HG03095 (cell line): ENCODE data around the gene NCAM1.
A peak's percentile ranks its signal among the peaks of the same experiment; 100 is the strongest.
"Not testable (repeated sequence)": the region's sequence is repeated elsewhere in the genome, so short reads cannot be mapped to it uniquely, and the experiment has no call there.

ENCODE experiments used
- ATAC-seq: cut with Tn5 transposase; IDR thresholded peaks from one replicate; pipeline ENCODE4 v1.9.1; 2021; ENCODE audit warnings: moderate library complexity; ENCODE audit not compliant: unreplicated experiment

Gene NCAM1

DNA sequence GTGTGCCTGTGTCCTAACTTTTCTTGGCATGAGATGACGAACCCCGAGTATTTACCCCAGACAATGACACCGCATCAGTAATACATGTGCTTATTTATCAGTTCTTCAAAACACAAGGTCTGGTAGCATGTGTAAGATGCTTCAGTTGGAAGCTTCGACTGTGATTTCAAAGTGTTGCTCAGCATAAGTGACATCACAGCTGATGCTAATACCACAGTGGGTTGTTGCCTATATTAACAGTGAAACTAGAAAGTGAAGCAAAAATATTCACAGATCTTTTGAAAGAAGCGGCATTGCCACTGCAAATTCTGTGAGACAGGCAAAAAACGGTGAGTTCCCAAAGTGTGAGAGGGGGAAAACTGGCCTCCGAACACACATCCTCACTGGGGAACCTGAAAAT lies 334.8 kb downstream of the NCAM1 start:
- ATAC-seq, result no peak

DNA sequence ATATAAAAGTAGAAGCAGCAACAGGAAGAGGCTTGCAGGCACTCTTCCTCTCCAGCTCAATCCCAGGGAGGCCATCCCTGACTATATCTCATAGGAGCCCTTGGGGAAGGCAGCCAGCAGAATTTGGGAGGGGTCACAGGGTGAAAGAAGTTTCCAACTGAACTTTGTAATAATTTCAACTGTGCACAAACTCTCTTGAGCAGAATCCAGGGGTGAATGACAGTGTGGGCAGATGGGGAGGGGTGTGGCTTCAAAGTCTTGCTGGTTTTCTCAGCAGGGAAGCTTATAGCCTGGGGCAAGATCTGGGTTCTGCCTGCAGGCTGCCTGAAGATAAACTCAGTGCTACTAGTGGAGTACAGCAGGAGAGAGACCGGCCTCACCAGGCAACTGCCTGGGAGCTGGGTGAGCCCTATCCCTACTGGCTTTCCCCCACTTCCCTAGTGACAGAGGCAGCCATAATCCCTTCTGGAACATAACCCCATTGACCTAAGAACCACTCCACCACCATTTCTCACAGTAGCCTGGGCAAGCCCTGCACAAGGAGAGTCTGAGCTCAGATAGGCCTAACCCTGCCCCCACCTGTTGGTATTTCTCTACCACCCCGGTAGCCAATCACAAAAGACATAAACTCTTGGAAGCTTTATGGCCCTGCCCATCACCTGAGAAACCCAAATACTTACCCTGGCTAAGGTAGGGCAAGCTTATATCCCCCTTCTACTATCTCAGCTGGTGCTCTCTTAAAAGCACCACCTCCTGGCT lies 335.4 kb downstream of the NCAM1 start:
- no peak for ATAC-seq

GRCh38 chr11:113298496-113298895 lies 337.3 kb downstream of the NCAM1 start:
- ATAC-seq, result not testable (repeated sequence)

DNA sequence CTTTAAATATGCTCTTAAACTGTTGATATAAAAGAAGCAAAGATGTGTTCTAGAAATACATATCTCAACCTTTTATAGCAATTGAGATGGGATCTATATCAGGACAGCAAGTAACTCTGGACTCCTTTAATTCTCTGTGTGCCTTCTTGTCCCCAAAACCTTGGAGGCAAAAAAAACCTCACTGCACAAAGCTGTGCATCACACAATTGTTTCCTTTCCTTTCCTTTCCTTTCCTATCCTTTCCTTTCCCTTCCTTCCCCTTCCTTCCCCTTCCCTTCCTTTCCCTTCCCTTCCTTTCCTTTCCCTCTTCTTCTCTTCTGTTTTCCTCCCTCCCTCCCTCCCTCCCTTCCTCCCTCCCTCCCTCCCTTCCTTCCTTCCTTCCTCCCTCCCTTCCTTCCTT lies 343.7 kb downstream of the NCAM1 start:
- no peak for ATAC-seq

DNA sequence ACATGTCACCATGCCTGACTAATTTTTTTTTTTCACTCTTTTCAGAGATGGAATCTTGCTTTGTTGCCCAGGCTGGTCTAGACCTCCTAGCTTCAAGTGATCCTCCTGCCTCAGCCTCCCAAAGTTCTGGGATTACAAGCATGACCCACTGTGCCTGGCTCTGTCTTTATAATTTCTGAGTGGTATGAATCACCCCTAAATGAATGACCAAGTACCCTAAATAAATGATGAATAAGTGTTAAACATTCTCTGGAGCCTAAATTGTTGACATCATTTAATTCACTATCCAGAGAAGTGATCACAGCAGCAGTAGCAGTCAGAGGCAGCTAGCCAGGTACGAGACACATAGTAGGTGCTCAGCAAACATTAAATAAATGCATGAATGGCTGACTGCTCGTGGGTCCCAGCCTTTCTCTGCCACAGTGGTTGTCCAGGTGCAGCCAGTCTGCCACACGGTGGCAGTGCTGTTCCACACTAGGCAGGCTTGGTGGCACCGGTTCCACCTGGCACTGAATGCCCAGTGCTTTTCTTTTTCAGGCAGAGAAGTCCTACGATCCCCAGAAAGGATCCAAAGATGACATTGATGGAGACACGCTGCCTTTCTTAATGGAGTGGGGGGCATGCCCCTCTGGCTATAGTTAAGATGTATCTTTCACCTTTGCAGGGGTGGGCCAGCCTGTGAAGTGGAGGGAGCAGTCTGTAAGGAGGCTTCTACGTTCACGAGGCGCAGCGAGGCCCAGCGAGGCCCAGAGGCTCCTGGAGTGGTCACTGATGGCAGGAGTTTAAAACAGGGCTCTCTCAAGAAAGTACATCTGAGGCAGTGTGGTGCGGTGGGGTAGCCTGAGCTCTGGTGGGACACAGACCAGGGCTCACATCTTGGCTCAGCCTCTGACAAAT lies 344.5 kb downstream of the NCAM1 start:
- ATAC-seq, result peak; percentile 57

GRCh38 chr11:113308601-113309000 lies 347.4 kb downstream of the NCAM1 start:
- no peak for ATAC-seq

DNA sequence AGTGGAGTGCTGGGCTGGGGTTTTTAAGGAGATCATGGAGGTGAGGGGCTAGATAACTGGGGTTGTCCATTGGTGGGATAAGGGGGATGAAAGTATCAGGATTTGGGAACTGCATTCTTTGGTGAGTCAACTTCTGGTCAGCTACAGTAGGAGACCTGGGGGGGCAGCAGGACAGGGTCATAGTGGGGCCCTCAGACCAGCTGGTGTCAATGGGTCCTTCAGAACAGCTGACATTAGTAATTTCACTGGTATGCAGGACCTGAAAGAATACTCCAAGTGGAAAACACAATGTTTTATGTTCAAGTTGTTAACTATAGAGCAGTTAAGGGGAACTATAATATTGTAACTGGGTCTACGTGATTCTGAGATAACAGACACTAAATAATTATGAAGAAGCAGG lies 350.3 kb downstream of the NCAM1 start:
- no peak for ATAC-seq

GRCh38 chr11:113313601-113314000 lies 352.4 kb downstream of the NCAM1 start:
- ATAC-seq, result no peak

- no peak for ATAC-seq
Measured at GRCh38 chr11:113314065-113314388, 352.8 kb downstream of the NCAM1 start.

DNA sequence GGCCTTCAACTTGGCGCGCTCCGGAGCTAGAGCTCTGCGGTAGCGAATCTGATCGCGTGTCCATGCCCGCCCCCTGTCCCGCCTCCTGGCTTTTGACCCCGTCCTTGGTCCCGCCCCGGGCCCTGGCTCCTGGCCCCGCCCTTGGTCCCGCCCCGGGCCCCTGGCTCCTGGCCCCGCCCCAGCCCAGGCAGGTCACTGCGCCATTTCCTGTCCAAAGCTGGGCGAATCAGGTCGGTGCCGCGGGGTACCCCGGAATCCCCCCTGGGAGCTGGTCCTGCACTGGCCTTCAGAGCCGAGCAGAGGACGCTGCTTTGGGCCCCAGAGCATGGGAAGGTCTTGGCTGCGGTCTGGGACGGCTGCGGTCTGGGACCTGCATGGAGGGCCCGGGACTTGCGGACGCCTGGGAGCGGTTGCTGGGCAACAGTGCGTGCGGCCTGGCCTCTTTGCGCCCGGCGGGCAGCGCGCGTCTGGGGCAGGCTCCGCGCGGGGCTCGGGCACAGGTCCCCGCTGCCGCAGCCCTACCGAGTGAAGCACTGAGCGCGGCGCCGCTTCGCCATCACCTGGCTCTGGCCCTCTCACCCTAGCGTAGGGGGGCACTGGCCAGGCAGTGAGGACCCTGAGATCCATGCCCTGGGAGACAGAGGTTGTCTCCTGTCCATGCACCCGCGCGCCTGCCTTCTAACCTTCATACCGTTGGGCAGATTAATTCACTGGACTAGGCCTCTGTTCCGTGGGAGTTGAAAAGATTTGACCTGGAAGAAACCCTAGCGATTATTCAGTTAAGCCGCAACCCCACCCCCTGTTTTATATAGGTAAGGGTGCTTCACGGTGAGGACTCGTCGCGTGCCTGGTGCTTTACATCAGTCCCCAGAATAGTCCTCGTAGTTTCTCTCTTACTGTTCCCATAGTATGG lies 353.4 kb downstream of the NCAM1 start, which contains the start of gene TTC12:
Gene TTC12 (plus strand): TSS at position 195 of the 913 bp plus-strand sequence. CDS start 1,675 bp downstream, outside the sequence.
- peak; percentile 99 for ATAC-seq

GRCh38 chr11:113315811-113316210 lies 354.6 kb downstream of the NCAM1 start:
- no peak for ATAC-seq

DNA sequence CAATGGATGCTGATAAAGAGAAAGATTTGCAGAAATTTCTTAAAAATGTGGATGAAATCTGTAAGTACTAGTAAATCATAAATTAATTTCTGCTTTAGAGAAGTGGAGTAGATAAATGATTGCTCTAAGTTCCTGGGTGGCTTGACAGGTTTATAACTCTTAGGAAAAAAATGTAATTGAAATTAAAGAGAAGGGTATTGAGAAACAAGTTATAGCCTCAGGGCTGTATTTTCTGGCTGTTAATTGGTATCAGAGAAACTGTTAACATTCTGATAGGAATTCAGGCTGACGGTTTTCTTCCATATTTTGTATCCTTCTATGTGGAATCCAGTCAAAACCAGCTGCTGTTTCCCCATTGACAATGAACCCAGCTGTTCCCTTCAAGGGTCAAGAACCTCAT lies 355.0 kb downstream of the NCAM1 start:
- no peak for ATAC-seq

GRCh38 chr11:113317339-113317738 lies 356.1 kb downstream of the NCAM1 start:
- no peak for ATAC-seq

GRCh38 chr11:113319085-113319484 lies 357.9 kb downstream of the NCAM1 start:
- ATAC-seq, result no peak

DNA sequence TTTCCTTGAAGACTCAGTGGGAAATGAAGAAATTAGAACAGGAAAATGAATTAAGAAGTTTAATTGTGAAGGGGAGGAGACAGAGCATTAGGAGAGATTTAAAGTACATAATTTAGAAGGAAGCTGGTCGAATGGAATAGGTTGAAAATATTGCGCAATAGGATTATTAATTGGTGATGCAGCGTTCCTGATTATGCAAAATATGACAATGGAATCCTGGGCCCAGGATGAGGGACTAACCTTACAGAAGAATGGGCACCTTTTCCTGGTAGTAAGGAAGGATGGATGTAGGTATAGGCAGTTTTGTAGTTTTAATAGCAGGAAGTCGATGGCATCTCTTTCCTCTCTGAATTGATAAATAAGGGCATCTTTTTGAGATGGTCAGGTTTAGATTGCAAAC lies 360.9 kb downstream of the NCAM1 start:
- ATAC-seq, result no peak

GRCh38 chr11:113324250-113324649 lies 363.0 kb downstream of the NCAM1 start:
- ATAC-seq, result no peak
